H9 (cell line): Measurements from ENCODE around the gene EDEM1. TPM values are rescaled to one million over a fixed set of nuclear protein-coding genes. Genes with fewer than 3 reads are reported as not detected.

ENCODE experiments used
- DNase-seq: peaks from one replicate; pipeline ENCODE4 v3.0.0-alpha.2; 2017
- H2AFZ ChIP-seq: one replicate; pipeline ENCODE4 v1.6.1; 2013; ENCODE audit warnings: mild to moderate bottlenecking, low read length, control low read depth, moderate library complexity
- H2AK5ac ChIP-seq: 2 replicates; pipeline ENCODE4 v1.6.1; 2013; ENCODE audit warnings: low read length, control low read depth, mixed read lengths; ENCODE audit not compliant: insufficient read length
- H2BK120ac ChIP-seq: one replicate; pipeline ENCODE4 v1.6.1; 2013; ENCODE audit warnings: low read depth, mild to moderate bottlenecking, low read length, control low read depth, inconsistent platforms; ENCODE audit not compliant: poor library complexity, severe bottlenecking
- H2BK12ac ChIP-seq: 2 replicates; pipeline ENCODE4 v1.6.1; 2013; ENCODE audit warnings: low read length, control low read depth, mixed read lengths, low read depth; ENCODE audit not compliant: insufficient read length
- H2BK15ac ChIP-seq: 2 replicates; pipeline ENCODE4 v1.6.1; 2013; ENCODE audit warnings: low read depth, low read length, control low read depth
- H2BK20ac ChIP-seq: one replicate; pipeline ENCODE4 v1.6.1; 2013; ENCODE audit warnings: low read depth, mild to moderate bottlenecking, low read length, control low read depth, inconsistent platforms; ENCODE audit not compliant: poor library complexity, severe bottlenecking
- H2BK5ac ChIP-seq: 2 replicates; pipeline ENCODE4 v1.6.1; 2013; ENCODE audit warnings: low read length, control low read depth, mixed read lengths; ENCODE audit not compliant: insufficient read length
- H3K14ac ChIP-seq: 2 replicates; pipeline ENCODE4 v1.6.1; 2013; ENCODE audit warnings: low read length, control low read depth; ENCODE audit not compliant: insufficient read depth
- H3K18ac ChIP-seq: 2 replicates; pipeline ENCODE4 v1.6.1; 2013; ENCODE audit warnings: low read depth, mild to moderate bottlenecking, mixed read lengths, low read length, control low read depth; ENCODE audit not compliant: insufficient read length
- H3K23ac ChIP-seq: 2 replicates; pipeline ENCODE4 v1.6.1; 2013; ENCODE audit warnings: low read length, control low read depth, mixed read lengths, low read depth; ENCODE audit not compliant: insufficient read length
- H3K23me2 ChIP-seq: 2 replicates; pipeline ENCODE4 v1.6.1; 2013; ENCODE audit warnings: low read depth, mild to moderate bottlenecking, mixed read lengths, low read length, control low read depth; ENCODE audit not compliant: insufficient read length, poor library complexity, severe bottlenecking
- H3K27ac ChIP-seq: 2 replicates; pipeline ENCODE4 v1.5.1; 2013; ENCODE audit warnings: low read length, control low read depth, mixed read lengths, low read depth; ENCODE audit not compliant: insufficient read length
- H3K27me3 ChIP-seq: 2 replicates; pipeline ENCODE4 v1.6.1; 2013; ENCODE audit warnings: low read length, control low read depth, inconsistent platforms; ENCODE audit not compliant: insufficient read depth
- H3K4ac ChIP-seq: 2 replicates; pipeline ENCODE4 v1.6.1; 2013; ENCODE audit warnings: low read depth, mild to moderate bottlenecking, control low read depth, inconsistent platforms, low read length, moderate library complexity
- H3K4me1 ChIP-seq: 2 replicates; pipeline ENCODE4 v1.6.1; 2013; ENCODE audit warnings: low read length, control low read depth, inconsistent platforms; ENCODE audit not compliant: insufficient read depth
- H3K4me2 ChIP-seq: 2 replicates; pipeline ENCODE4 v1.6.1; 2013; ENCODE audit warnings: low read length, control low read depth, mixed read lengths; ENCODE audit not compliant: insufficient read length, insufficient read depth
- H3K56ac ChIP-seq: 2 replicates; pipeline ENCODE4 v1.6.1; 2013; ENCODE audit warnings: low read depth, mild to moderate bottlenecking, mixed read lengths, low read length, control low read depth; ENCODE audit not compliant: insufficient read length
- H3K79me1 ChIP-seq: 2 replicates; pipeline ENCODE4 v1.6.1; 2013; ENCODE audit warnings: low read depth, mild to moderate bottlenecking, moderate library complexity, low read length, control low read depth, inconsistent platforms; ENCODE audit not compliant: insufficient read depth, poor library complexity, severe bottlenecking
- H3K79me2 ChIP-seq: 2 replicates; pipeline ENCODE4 v1.6.1; 2013; ENCODE audit warnings: low read length, control low read depth, inconsistent platforms; ENCODE audit not compliant: insufficient read depth
- H3K9ac ChIP-seq: 2 replicates; pipeline ENCODE4 v1.6.1; 2013; ENCODE audit warnings: low read length, control low read depth, mixed read lengths; ENCODE audit not compliant: insufficient read length; ENCODE audit errors: extremely low read depth
- H3K9me3 ChIP-seq: one replicate; pipeline ENCODE4 v1.6.1; 2013; ENCODE audit warnings: low read depth, low read length, inconsistent platforms; ENCODE audit not compliant: control insufficient read depth
- H3T11ph ChIP-seq: one replicate; pipeline ENCODE4 v1.6.1; 2013; ENCODE audit warnings: mild to moderate bottlenecking, low read length, control low read depth, inconsistent platforms
- H4K20me1 ChIP-seq: one replicate; pipeline ENCODE4 v1.6.1; 2013; ENCODE audit not compliant: control insufficient read depth, insufficient read length, insufficient read depth
- H4K5ac ChIP-seq: 2 replicates; pipeline ENCODE4 v1.6.1; 2013; ENCODE audit warnings: low read depth, mild to moderate bottlenecking, mixed read lengths, low read length, control low read depth; ENCODE audit not compliant: insufficient read length
- H4K8ac ChIP-seq: replicated peaks from 2 replicates; pipeline ENCODE4 v1.6.1; 2013; ENCODE audit warnings: low read length, control low read depth, mixed read lengths, low read depth; ENCODE audit not compliant: insufficient read length
- H4K91ac ChIP-seq: 2 replicates; pipeline ENCODE4 v1.6.1; 2013; ENCODE audit warnings: low read depth, mild to moderate bottlenecking, moderate library complexity, mixed read lengths, low read length, control low read depth; ENCODE audit not compliant: insufficient read length
- H3K27ac Mint-ChIP-seq, 3 experiments: 2 replicates in 2 of 3; 3 replicates in 1 of 3; pipeline ENCODE4 v1.8.0; 2020 to 2021; ENCODE audit warnings: mixed read lengths in 3 of 3, mild to moderate bottlenecking in 1 of 3, moderate library complexity in 1 of 3
- H3K27me3 Mint-ChIP-seq: 2 replicates; pipeline ENCODE4 v1.8.0; 2021; ENCODE audit warnings: low read depth, mild to moderate bottlenecking, moderate library complexity, mixed read lengths
- H3K36me3 Mint-ChIP-seq, 3 experiments: 2 replicates in 2 of 3; 3 replicates in 1 of 3; pipeline ENCODE4 v1.8.0; 2020 to 2021; ENCODE audit warnings: low read depth in 3 of 3, mixed read lengths in 3 of 3; ENCODE audit not compliant: insufficient read depth in 1 of 3
- H3K4me1 Mint-ChIP-seq, 2 experiments: 2 replicates each; pipeline ENCODE4 v1.8.0; 2020; ENCODE audit warnings: mixed read lengths in 2 of 2
- H3K4me3 Mint-ChIP-seq, 2 experiments: 2 replicates in 1 of 2; 3 replicates in 1 of 2; pipeline ENCODE4 v1.8.0; 2020 to 2021; ENCODE audit warnings: mild to moderate bottlenecking in 2 of 2, mixed read lengths in 2 of 2, moderate library complexity in 1 of 2
- H3K9me3 Mint-ChIP-seq, 2 experiments: 2 replicates in 1 of 2; 3 replicates in 1 of 2; pipeline ENCODE4 v1.8.0; 2020; ENCODE audit warnings: mild to moderate bottlenecking in 2 of 2, mixed read lengths in 2 of 2, moderate library complexity in 1 of 2
- CTCF ChIP-seq: fragments of 200-600 bp; sonication (generic); conservative IDR thresholded peaks from 3 replicates; pipeline ENCODE4 v1.8.0; 2021; ENCODE audit warnings: antibody characterized with exemption, mild to moderate bottlenecking
- total RNA-seq: library from RNA; stranded (reverse); gene quantifications from 2 replicates; pipeline ENCODE4 v1.2.1, GENCODE V29; 2021

EDEM1 gene
- total RNA-seq, 1 experiment from 2014 or later: 11.7 TPM

- Histone ChIP-seq H3K56ac (no peak overlapping the region), H4K91ac (no peak overlapping the region), H2AFZ (no peak overlapping the region), H3K23ac (no peak overlapping the region), H2BK120ac (no peak overlapping the region), H3K27me3 (no peaks in the 10 kb centered on the region), H3K4ac (no peak overlapping the region), H2BK12ac (no peak overlapping the region), H3K18ac (no peak overlapping the region), H2AK5ac (no peak overlapping the region), H2BK15ac (no peak overlapping the region), H3K9ac (no peak overlapping the region), H3K4me2 (no peak overlapping the region), H2BK20ac (no peak overlapping the region), H4K5ac (no peak overlapping the region), H3K14ac (no peak overlapping the region), H3K4me1 (no peaks in the 10 kb centered on the region), H3K79me1 (no peaks in the 10 kb centered on the region), H3T11ph (no peak overlapping the region), H3K9me3 (no peaks in the 10 kb centered on the region), H2BK5ac (no peak overlapping the region), H3K79me2 (no peaks in the 10 kb centered on the region), H3K23me2 (no peaks in the 10 kb centered on the region), H4K8ac (no peak overlapping the region), H3K27ac (no peak overlapping the region), H4K20me1 (no peaks in the 10 kb centered on the region)
- H3K36me3 Mint-ChIP-seq: peaks cover 9 to 25% (median 17%) of the 10 kb centered on the region in 3 experiments
- no peak for DNase-seq
- no peak for TF ChIP-seq CTCF
- H3K9me3 Mint-ChIP-seq: peaks cover 24 to 28% of the 10 kb centered on the region in 2 experiments
- no peaks in the 10 kb centered on the region; a peak in 2 of 4 replicates for H3K4me1 Mint-ChIP-seq
- H3K27ac Mint-ChIP-seq: no peak overlapping the region
- H3K27me3 Mint-ChIP-seq: no peaks in the 10 kb centered on the region; the same call in none of the 2 replicates
- H3K4me3 Mint-ChIP-seq: no peak overlapping the region
Observed at GRCh38 chr3:5245927-5246326, 58.4 kb downstream of the EDEM1 start.
